ENCODE results near the gene MAGI2.
A peak's percentile ranks its signal among the peaks of the same experiment; 100 is the strongest.

Gene MAGI2

GRCh38 chr7:78206769-78207168, 1246.7 kb downstream of the MAGI2 start:
- no peak for TF ChIP-seq CTCF (conservative IDR thresholded peaks at IDR 0.05; ENCODE audit: low read depth, low read length)

GRCh38 chr7:78203042-78203720, 1250.3 kb downstream of the MAGI2 start:
- no peak for DNase-seq (ENCODE audit: low read depth)
- no peak overlapping the region for H3K4me3 ChIP-seq (ENCODE audit: low read depth, low read length)
- no peak for TF ChIP-seq CTCF (conservative IDR thresholded peaks at IDR 0.05; ENCODE audit: low read depth, low read length)

More at GRCh38 chr7:78206769-78207168, 1246.7 kb downstream of the MAGI2 start:
- no peak overlapping the region for H3K4me3 ChIP-seq (ENCODE audit: low read depth, low read length)
- no peak for DNase-seq (ENCODE audit: low read depth)

GRCh38 chr7:78198756-78199155, 1254.7 kb downstream of the MAGI2 start:
- TF ChIP-seq CTCF (conservative IDR thresholded peaks at IDR 0.05; ENCODE audit: low read depth, low read length): no peak
- DNase-seq (ENCODE audit: low read depth): no peak

GRCh38 chr7:78197447-78197846, 1256.0 kb downstream of the MAGI2 start:
- peak; percentile 15 for DNase-seq (ENCODE audit: low read depth)
- TF ChIP-seq CTCF (conservative IDR thresholded peaks at IDR 0.05; ENCODE audit: low read depth, low read length): no peak

More at GRCh38 chr7:78198756-78199155, 1254.7 kb downstream of the MAGI2 start:
- no peak overlapping the region for H3K4me3 ChIP-seq (ENCODE audit: low read depth, low read length)

GRCh38 chr7:78195281-78195680, 1258.2 kb downstream of the MAGI2 start:
- TF ChIP-seq CTCF (conservative IDR thresholded peaks at IDR 0.05; ENCODE audit: low read depth, low read length): no peak
- H3K4me3 ChIP-seq (ENCODE audit: low read depth, low read length): no peak overlapping the region
- no peak for DNase-seq (ENCODE audit: low read depth)

More at GRCh38 chr7:78197447-78197846, 1256.0 kb downstream of the MAGI2 start:
- no peak overlapping the region for H3K4me3 ChIP-seq (ENCODE audit: low read depth, low read length)

- no peak overlapping the region for H3K4me3 ChIP-seq (ENCODE audit: low read depth, low read length)
- DNase-seq (ENCODE audit: low read depth): no peak
- no peak for TF ChIP-seq CTCF (conservative IDR thresholded peaks at IDR 0.05; ENCODE audit: low read depth, low read length)
Measured at GRCh38 chr7:78194611-78195010, 1258.9 kb downstream of the MAGI2 start.

- DNase-seq (ENCODE audit: low read depth): no peak
- no peak overlapping the region for H3K4me3 ChIP-seq (ENCODE audit: low read depth, low read length)
- no peak for TF ChIP-seq CTCF (conservative IDR thresholded peaks at IDR 0.05; ENCODE audit: low read depth, low read length)
Measured at GRCh38 chr7:78191475-78192079, 1261.9 kb downstream of the MAGI2 start.

Measured in choroid plexus epithelial cell (primary cell).